Suppressor macrophage treated with lipopolysaccharide for 4 hours (primary cell): Measurements from ENCODE around the gene DOK7.

Experiments
- DNase-seq: peaks from one replicate; pipeline ENCODE4 v3.0.0-alpha.2; 2020

The DOK7 gene

DNA sequence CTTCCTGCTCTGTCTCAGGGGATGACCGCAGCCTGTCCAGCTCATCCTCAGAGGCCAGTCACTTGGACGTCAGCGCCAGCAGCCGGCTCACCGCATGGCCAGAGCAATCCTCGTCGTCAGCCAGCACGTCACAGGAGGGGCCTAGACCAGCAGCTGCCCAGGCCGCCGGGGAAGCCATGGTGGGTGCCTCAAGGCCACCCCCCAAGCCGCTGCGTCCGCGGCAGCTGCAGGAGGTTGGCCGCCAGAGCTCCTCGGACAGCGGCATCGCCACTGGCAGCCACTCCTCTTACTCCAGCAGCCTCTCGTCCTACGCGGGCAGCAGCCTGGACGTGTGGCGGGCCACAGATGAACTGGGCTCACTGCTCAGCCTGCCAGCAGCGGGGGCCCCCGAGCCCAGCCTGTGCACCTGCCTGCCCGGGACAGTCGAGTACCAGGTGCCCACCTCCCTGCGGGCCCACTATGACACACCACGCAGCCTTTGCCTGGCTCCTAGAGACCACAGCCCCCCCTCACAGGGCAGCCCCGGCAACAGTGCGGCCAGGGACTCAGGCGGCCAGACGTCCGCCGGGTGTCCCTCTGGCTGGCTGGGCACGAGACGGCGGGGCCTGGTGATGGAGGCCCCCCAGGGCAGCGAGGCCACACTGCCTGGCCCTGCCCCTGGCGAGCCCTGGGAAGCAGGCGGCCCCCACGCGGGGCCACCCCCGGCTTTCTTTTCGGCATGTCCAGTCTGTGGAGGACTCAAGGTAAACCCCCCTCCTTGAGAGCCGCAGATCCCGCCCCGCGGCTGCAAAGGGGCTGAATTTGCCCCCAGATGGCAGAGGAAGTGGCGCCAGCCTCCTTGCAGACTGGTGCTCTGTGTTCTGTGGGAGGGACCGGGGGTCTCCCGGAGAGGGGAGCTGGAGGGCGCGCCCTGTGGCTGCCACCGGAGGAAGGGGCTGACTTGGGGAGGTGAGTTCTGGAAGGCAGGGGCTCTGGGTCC lies 29.9 kb downstream of the DOK7 start:
- DNase-seq, result no peak

DNA sequence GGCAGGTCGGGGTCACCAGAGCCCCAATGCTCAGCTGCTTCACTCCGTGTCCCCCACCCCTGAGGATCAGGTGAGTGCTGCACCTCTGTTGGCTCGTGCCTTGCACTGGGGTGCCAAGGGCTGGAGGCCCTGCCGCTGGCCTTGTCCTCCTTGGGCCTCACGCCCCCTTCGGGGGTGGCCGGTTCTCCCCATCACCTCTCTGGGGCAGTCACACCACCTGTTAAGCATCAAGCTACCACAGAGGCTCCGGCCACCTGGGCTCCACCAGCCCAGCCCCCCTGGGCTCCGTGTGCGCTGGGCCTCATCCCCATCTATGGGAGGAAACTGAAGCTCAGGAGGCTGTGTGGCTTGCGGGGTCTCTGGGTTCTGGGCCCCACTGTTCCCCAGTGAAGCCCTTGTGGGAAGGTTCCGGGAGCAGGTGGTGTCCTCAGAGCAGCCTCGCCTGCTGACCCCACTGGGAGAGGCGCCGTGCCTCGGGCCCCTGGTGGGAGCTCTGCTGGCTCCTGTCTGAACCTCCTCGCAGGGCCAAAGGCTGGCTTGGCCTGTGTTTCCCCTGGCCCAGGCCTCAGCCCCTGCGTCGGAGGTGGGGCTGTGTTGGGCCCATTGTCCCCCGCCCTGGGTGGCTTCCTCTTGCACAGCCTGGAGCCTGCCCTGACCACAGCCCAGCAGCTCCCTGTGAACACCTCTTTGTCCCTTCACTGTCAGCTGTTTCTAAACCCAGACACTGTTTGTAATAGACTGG lies 30.8 kb downstream of the DOK7 start:
- no peak for DNase-seq

DNA sequence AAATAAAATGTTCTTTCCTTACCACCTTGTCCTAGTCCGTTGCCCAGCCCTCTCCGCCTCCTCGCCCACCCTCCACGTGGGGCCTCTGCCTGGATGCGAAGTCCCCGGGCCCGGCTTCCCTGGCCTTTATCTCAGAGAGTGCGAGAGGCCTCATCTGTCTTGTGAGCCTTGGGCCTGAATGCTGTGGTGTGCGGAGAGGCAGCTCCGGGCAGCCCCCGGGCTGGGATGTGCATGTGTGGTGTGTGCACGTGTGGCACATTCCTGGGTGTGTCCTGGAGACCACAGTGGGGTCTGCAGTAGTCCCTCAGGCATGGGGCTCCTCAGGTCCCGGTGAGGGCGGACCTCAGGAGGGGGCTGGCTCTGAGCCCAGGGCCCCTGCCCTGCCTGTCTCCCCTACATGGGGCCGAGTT lies 31.4 kb downstream of the DOK7 start:
- no peak for DNase-seq

DNA sequence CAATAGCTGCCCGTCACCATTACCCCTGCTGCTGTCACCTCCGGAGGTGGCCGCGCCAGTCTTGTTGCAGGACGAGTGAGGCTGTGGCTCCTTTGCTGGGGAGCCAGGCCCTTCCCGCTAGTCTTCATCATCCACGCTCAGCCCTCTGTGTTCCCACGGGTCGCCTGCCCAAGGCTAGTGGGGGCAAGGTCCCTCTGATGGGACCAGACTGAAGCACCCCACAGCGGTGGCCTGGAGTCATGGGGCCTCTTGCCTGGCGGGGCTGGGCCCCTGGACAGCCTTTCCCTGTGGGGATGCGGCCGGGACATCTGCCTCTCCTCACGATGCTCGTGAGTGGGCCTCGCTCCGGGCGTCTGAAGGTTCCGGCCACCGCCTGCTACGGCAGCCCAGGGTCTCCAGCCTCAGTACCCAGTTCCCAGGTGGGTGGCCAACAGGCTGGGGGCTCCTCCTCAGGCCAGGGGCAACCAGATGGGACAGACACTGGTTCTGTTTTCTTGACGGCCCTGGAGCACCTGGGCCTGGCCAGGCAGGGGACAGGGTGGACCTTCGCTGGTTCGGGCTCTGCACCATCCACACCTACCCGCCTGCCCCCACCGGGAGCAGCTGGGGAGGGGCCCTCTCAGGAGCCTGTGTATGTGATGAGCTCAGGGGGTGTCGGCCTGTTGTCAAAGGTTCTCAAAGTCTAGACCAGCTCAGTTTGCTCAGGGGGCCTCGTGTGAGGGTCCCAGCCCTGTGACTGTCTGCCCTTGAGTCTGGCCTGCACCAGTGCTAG lies 32.3 kb downstream of the DOK7 start:
- no peak for DNase-seq

DNA sequence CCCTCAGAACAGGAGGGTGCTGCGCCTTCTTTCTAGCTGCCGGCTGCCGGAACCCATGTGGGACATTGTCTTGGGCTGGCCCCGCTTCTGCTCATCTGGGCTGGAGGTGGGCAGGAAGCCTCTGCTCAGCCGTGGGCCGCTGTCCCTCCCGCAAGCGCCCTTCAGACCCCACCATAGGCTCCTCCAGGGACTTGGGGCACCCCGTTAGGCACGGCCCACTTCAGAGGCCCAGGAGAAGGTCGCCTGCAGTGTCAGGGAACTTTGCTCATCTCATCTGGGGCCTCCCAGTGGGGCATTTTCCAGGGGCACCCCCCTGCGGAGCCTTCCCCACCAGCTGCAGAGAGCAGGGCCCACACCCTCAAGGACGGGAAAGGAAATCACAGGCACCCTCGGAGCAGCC lies 32.9 kb downstream of the DOK7 start:
- no peak for DNase-seq

DNA sequence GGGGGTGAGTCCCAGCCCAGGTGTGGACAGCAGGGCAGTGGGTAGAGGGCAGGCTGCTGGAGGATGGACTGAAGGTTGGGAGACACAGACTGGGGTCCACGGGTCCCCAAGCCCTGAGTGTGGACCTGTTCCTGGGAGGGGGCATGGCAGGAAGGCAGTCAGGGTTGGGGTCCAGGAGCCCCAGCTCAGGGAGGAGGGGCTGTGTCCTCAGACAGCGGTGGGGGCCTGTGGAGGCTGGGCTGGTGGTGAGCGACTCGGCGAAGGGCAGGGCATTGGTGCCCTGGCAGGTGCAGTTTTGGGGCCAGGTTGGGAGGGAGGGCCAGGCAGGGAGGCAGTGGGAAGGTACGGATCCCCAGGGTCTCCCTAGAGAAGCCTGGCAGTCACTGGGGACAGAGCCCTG lies 34.0 kb downstream of the DOK7 start:
- DNase-seq, result no peak

DNA sequence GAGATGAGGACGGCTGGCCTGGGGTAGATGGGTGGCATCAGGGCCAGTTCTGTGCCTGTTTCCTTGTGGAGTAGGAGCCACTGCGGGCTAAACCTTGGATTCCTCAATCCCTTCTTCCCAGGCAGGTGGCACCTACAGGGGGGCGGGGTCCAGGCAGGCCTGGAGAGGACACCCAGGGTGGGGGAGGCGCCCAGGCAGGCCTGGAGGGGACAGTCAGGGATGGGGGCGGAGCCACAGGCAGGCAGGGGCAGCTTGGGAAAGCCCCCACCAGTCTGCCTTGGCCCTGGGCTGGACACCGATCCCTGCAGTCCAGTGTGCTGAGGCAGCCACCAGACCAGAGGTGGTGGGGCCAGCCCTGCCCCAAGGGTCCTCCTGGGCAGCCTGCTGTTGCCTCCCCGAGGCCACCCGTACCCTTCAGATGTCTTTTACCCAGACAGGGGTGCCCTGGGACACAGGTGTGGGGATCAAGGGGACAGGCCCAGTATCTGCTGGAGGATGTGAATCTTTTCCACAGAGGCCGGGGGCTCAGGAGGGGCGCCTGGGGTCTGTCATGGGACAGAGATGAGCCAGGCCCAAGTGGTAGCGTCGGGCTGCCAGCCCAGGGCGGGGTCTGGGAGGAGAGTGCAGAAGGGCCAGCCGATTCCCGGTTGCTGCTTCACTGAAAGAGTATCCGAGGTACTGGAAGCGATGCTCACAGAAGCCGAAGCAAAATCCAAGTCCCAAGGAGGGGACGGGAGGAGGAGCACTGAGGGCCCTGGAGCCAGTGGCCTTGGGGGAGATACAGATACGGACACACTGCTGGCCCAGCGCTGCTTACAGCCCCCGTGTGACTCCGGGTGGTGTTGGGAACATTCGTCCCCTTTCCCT lies 34.6 kb downstream of the DOK7 start:
- DNase-seq, result no peak

DNA sequence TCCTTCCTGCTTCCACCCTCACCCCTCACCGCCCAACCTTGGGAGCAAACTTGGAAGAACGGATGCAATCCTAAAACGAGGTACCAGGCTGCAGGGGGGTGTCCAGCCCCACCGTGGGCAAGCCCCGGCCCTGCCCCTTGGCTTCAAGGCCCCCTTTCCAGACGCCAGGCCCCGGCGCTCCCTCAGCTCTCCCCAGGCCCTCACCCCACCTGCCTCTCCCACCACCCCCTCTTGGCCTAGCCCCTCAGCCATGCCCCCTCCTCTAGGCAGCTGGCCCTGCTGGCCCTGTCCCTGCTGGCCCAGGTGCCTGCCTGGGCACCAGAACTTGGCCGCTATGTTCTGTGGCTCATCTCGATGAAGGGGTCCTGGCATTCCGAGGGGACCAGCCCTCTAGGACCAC lies 35.3 kb downstream of the DOK7 start:
- DNase-seq, result no peak

DNA sequence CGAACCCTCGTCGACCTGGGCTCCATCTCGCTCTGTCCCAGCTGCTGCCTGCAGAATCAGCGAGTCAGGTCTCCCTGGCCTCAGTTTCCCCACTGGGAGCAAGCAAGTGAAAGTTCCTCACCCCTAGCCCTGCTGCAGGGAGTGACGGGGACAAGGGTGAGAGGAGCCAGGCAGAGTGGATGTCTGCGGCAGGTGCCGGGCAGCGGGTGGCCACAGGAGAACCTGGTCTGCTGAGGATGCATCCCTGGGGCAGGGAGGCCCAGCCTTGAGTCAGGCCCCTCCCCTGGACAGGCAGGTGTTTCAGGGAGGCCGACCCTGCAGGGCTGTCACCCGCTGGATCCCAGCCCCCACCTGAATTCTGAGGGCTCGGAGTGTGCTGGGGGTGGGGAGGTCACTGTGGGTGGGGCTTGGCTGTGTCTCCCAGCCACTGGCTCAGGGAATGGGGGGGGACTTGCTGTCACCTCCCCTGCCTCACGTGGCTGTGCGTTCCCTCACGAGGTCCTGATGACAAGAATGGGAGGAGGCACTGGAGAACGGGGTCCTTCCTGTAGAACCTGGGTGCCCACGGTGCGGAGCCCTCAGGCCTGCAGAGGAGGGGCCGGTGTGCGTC lies 35.9 kb downstream of the DOK7 start:
- DNase-seq, result no peak

DNA sequence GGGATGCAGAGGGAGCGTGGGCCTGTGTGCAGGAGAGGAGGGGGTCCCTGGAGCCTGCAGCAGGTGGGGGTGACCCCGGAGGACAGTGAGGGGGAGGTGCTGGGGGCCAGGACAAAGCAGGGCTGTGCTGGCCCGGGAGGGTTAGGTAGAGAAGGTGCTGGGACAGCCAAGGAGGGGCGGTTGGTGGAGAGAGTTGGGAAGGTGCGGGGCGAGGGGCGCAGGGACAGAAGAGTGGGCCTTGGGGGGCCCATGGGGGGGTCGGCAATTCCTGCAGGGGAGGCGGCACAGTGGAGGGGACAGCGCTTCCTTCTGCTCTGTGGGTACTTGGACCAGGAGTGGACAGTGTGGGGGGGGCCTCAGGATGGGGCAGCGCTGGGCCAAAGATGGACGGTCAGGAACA lies 36.6 kb downstream of the DOK7 start:
- no peak for DNase-seq

DNA sequence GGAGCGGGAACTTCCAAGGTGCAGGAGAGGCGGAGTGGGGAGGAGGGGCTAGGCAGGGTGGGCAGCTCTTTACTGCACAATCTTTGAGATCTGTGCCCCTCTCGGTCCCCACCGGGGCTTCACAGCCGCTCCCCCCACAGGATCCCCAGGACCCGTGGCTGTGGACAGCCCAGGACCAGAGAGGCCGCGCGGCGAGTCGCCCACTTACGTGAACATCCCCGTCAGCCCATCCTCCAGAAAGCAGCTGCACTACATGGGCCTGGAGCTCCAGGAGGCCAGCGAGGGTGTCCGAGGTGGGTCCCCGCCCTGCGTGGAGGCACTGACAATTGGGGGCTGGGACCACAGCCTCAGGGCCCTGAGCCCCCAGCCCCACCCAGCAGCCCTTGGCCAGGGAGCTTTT lies 37.0 kb downstream of the DOK7 start:
- DNase-seq, result no peak

DNA sequence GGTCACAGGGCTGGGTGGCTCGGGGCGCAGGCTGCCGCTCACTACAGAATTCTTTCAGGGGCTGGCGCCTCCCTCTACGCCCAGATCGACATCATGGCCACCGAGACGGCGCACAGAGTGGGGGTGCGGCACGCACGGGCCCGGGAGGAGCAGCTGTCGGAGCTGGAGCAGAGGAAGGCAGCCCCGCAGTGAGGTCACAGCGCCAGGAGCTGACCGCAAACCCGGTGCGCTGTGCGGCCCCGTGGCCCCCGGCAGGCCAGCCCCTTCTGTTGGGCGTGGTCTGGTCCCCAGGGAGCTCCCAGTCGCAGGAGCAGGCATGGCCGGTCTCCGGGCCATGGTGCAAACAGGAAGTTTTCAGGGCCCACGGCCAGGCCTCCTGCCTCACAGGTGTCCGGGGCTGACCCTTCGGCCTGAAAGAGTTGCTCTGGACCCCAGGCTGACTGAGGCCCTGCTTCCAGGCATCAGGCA lies 37.6 kb downstream of the DOK7 start:
- DNase-seq, result no peak

DNA sequence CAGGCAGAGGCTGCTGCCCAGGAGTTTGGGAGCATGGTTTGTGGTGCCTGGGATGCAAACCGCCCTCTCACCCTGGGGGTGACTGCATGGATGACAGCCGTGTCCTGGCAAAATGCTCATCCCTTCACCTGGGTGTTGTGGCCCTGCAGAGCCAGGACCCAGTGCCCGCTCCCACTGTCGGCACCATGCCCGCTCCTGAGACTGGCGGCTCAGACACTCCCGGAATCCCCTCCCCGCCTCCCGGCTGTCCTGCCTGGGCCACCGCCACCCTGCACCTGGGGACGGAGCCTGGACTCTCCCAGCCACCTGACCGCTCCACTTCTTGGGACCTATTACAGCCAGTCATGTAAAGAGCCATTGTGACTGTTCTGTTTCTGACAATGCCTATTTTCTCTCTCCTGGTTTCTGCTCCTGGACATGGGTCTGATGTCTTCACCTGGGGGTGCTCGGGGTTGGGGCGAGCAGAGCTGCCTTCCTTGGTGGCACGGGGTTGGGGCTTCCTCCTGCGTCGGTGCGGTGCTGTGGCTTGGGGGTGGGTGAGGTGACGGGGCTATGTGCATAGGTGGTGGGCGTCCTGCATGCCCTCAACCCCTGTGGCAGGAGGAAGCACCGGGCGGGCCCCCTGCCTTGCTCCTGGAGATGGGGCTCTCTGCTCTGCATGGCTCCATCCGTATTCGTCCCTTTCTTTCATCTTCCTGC lies 38.2 kb downstream of the DOK7 start:
- no peak for DNase-seq

DNA sequence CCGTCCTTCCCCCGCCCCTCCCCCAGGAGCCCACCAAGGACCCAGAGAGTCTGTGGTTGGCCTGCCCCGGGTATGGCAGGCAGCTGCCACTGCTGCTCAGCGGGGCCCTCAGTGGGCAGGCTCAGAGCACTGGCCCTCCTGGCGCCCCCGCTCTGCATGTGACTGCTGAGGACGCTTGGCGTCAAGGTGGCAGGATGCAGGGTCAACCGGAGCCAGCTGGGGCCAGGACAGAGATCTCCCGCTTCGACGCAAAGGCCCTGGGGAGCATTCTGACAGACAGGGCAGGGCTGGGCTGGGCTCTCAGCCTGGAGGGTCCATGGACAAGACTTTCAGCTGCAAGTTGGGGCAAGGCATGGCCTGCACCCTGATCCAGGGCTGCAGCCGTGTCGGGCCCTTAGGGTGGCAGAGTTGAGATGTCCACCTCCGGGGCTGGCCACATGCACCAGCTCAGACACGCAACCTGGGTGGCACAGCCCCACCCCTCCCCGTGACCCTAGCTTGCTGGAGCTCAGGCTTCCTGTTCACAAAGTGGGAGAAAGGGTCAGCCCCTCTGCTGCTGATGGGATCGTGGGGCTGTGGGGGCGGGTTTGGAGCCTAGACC lies 38.8 kb downstream of the DOK7 start:
- DNase-seq, result no peak

DNA sequence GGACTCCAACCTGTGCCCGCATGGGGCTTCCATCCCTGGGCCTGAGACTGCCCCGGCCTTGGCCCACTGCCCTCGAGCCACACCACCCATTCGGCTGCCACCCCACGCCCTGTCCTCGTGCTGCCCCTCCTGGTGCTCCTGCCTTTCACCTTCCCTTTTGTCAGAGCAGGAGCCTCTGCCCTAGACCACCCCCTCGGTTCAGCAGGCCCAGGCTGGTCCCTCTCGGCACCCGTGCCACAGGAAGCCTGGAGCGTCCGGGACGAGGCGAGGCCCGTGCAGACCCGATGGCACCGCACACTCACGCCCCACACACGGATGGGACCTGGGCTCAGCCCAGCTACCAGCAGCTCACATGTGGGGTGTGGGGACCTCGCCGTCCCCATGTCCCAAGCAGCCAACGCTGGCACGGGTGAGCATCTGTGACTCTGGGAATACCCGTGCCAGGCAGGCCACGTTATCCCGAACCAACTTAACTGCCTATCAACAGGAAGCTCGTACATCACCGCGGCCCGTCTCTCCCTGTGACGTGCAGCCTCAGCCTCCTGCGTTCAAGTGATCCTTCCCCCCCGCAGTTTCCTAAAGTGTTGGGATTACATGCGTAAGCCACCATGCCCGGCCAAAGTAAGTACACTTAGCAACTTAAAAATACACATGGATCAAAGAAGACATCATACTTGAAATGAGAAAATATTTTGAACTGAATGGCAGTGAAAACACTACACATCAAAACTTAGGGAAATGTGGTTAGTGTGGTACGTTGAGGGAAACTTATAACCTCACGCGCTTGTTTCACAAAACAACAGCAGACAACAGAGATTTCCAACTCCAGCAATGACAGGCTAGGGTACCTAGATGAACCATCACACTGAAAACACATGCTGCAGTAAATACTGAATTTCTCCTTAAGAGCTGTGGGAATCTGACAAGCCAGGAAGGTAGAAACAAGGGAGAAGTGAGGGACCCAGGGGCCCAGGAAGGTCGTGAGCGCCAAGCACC lies 40.1 kb downstream of the DOK7 start:
- no peak for DNase-seq

DNA sequence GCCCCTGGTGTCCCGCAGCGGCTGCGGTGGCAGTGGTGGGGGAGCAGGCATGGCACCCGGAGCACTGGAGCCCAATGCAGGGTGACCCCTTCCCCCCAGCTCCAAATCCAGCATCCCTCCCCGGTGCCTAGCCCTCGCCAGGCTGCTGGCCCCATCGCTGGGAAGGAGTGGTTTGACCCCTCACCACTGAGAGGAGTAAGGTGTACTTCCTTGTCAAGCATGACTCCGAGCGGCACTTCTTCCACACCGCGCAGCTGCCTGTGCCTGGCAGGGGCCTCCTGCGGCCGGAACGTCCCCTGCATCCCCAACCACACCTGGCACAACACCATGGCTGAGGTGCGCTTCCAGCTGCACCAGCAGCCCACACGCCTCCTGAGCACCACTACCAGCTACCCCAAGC lies 42.1 kb downstream of the DOK7 start:
- no peak for DNase-seq

DNA sequence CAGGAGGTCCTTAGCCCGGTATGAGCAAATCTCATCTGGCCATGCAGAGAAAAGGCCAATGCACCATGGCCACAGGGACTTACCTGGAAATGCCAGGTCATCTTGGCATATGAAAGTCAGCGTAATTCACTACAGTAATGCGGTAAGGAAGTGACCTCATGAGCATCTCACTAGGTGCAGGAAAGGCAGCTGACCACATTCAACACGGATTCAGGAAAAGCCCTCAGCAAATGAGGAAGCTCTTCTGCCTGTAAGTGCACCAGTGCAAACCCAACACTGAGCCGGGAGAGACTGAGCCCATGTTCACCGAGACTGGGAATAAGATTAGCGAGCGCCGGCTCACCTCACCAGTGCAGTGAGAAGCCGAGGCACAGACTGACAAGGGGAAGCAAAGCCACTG lies 45.4 kb downstream of the DOK7 start:
- DNase-seq, result no peak

DNA sequence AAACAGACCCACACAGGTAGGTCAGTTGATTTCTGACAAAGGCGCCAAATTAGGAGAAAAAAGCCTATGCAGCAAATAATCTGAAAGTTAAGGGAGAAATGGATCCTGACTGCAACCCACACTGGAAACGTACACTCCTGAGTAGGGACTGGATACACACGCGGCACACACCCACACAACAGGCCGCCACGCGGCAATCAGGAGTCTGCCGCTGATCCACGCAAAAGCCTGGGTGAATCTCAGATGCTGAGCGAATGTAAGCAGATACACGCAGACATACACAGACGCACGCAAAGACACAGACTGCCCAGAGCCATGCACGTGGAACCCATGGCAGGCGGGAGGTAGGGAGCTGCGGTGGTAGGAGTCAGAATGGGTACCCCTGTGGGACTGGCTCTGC lies 47.4 kb downstream of the DOK7 start:
- DNase-seq, result no peak

DNA sequence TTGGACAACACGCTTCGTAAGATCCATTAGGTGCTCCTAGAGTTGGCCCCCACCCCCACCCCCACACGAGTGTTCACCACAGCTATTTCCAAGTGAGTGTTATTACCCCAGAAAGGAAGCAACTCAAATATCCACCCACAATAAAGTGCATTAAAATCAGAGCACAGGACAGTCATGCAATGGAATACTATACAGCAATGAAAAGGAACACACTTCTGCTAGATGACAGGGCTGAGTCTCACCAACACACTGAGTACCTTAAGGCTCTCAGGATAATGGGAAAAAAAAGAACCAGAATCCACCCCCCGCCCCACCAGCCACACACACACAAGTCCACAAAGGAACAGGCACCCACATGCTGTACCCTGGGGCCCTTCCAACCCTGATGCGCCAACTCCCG lies 48.1 kb downstream of the DOK7 start:
- DNase-seq, result no peak
